GM19372 (cell line): Measurements from ENCODE around the gene ATAD3C.
A peak's percentile ranks its signal among the peaks of the same experiment; 100 is the strongest.
"Not testable (repeated sequence)": the region's sequence is repeated elsewhere in the genome, so short reads cannot be mapped to it uniquely, and the experiment has no call there.

ENCODE experiments used
- ATAC-seq: cut with Tn5 transposase; IDR thresholded peaks from one replicate; pipeline ENCODE4 v1.9.1; 2021; ENCODE audit warnings: mild to moderate bottlenecking, low read depth, moderate library complexity; ENCODE audit not compliant: unreplicated experiment

ATAD3C gene

DNA sequence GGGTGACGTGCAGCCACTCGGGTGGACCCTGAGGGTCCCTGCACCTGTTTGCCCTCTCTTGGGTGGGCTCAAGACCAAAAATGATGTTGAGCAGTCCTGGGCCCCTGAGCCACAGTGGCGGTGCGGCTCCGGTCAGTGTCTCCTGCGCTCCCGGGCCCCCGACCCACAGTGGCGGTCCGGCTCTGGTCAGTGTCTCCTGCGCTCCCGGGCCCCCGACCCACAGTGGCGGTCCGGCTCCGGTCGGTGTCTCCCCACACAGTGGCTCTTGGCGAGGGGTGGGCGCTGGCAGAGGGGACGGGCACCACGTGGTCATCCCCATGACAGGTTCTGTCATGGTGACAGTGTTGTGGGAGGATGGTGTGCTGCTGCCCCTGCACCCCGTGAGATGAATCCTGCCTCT, 44.8 kb downstream of the ATAD3C start:
- not testable (repeated sequence) for ATAC-seq

DNA sequence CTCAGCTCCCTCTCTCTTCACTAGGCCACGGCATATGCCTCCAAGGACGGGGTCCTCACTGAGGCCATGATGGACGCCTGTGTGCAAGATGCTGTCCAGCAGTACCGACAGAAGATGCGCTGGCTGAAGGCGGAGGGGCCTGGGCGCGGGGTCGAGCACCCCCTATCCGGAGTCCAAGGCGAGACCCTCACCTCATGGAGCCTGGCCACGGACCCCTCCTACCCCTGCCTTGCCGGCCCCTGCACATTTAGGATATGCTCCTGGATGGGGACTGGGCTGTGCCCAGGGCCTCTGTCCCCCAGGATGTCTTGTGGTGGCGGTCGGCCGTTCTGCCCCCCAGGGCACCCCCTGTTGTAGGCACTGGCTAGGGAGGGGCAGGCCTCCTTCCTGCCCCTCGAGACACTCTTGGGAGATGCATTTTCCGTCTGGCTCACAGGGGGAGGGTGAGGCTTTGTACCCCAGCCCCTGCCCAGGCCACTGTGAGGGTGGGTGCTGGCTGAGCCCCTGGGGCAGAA, 46.0 kb downstream of the ATAD3C start:
- ATAC-seq, result not testable (repeated sequence)

DNA sequence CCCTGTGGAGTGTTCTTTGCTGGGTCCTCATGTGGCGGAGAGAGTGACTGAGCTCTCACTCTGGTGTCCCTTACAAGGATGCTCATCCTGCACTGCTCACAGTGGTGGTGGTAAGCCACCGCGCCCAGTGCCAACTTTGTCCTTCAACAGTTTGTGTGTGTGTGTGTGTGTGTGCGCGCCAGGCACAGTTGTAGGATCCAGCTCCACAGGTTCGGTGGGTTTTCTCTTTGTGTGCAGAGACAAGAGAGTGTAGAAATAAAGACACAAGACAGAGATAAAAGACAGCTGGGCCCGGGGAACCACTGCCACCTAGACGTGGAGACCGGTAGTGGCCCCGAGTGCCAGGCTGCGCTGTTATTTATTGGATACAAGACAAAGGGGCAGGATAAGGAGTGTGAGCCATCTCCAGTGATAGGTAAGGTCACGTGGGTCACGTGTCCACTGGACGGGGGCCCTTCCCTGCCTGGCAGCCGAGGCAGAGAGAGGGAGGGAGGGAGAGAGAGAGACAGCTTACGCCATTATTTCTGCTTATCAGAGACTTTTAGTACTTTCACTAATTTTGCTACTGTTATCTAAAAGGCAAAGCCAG, 55.4 kb downstream of the ATAD3C start:
- not testable (repeated sequence) for ATAC-seq

DNA sequence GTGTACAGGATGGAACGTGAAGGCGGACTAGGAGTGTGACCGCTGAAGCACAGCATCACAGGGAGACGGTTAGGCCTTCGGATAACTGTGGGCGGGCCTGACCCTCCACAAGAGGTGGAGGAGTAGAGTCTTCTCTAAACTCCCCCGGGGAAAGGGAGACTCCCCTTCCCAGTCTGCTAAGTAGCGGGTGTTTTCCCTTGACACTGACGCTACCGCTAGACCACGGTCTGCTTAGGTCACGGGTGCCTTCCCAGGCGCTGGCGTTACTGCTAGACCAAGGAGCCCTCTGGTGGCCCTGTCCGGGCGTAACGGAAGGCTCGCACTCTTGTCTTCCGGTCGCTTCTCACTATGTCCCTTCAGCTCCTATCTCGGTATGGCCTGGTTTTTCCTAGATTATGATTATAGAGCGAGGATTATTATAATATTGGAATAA, 55.9 kb downstream of the ATAD3C start:
- not testable (repeated sequence) for ATAC-seq

DNA sequence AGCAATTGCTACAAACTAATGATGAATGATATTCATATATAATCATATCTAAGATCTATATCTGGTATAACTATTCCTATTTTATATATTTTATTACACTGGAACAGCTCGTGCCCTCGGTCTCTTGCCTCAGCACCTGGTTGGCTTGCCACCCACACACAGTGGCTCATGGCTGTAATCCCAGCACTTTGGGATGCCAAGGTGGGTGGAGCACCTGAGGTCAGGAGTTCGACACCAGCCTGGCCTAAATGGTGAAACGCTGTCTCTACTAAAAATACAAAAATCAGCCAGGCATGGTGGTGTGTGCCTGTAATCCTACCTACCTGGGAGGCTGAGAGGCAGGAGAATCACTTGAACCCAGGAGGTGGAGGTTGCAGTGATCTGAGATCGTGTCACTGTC, 56.3 kb downstream of the ATAD3C start:
- ATAC-seq, result not testable (repeated sequence)

DNA sequence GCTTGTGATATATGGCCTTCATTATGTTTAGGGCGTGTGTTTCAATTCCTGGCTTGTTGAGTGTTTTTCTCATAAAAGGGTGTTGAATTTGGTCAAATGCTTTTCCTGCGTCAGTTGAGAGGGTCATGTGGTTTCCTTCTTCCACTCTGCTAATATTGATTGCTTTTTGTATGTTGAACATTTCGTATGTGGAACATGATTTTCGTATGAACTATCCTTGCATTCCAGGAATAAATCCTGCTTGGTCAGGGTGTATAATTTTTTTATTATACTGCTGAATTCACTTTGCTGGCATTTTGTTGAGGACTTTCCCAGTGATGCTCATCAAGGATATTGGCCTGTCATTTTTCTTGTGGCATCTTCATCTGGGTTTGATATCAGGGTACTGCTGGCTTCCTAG, 57.8 kb downstream of the ATAD3C start:
- no peak for ATAC-seq

DNA sequence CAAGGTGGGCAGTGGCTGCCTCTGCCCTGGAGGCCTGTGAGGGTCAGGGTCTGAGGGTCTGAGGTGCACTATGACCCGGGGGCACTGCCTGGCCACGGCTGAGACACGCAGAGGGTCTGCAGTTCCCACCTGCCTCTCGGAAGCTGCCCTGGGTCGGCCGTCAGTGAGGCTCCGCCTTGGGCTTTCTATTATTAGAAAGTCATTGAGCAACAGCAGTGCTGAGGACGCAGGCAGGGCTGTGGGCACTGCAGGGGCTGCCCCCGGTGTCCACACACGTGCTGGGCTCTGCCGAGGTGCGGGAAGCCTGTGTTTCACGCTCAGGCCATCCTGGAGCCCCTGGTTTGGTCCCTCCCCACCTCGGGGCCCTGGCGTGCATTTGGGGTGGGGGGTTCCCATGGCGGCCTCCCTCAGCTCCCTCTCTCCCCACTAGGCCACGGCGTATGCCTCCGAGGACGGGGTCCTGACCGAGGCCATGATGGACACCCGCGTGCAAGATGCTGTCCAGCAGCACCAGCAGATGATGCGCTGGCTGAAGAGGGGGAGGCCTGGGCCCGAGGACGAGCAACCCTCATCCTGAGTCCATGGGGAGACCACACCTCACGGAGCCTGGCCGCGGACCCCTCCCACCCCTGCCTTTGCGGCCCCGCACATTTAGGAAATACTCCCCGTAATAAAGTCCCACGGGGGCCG, 59.4 kb downstream of the ATAD3C start:
- ATAC-seq, result not testable (repeated sequence)

DNA sequence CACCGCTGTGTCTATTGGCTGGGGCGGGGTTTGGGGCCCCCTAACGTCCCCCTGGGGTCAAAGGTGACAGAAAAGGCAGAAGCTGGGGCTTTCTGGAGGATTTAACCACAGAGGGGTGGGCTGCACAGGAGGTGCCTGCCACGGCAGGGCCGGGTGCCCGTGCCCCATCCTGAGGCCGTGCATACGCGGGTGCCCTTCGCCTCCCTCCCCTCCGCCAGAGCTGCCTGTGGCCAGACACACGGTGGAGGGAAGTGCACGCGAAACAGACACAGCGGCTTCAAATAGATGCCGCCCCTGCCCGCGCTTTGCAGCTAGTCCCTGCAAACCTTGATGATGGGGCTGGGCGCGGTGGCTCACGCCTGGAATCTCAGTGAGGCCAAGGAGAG, 60.0 kb downstream of the ATAD3C start:
- not testable (repeated sequence) for ATAC-seq

DNA sequence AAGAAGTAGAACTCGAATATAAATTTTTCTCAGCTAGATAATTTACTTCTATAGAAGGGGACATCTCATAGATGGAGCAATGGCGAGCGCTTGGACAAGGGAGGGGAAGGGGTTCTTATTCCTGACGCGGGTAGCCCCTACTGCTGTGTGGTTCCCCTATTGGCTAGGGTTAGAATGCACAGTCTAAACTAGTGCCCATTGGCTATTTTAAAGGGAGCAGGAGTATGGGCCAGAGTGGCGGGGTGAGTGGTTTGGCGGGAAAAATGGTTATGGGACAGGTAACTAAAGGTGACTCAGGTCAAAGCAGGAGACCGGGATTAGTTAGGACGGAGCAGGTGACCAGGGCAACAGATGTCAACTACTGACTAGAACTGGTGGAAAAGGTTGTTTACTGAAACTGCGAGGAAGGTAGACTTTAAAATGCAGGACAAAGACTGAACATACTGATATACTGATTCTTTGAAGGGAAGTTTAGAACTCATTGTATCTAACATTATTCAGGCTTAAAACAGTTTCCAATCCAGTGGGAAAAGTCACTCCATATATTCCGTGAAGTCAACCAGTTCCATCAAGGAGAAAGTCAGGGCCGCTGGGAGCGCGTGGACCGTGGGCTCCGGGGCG, 61.5 kb downstream of the ATAD3C start:
- no peak for ATAC-seq

DNA sequence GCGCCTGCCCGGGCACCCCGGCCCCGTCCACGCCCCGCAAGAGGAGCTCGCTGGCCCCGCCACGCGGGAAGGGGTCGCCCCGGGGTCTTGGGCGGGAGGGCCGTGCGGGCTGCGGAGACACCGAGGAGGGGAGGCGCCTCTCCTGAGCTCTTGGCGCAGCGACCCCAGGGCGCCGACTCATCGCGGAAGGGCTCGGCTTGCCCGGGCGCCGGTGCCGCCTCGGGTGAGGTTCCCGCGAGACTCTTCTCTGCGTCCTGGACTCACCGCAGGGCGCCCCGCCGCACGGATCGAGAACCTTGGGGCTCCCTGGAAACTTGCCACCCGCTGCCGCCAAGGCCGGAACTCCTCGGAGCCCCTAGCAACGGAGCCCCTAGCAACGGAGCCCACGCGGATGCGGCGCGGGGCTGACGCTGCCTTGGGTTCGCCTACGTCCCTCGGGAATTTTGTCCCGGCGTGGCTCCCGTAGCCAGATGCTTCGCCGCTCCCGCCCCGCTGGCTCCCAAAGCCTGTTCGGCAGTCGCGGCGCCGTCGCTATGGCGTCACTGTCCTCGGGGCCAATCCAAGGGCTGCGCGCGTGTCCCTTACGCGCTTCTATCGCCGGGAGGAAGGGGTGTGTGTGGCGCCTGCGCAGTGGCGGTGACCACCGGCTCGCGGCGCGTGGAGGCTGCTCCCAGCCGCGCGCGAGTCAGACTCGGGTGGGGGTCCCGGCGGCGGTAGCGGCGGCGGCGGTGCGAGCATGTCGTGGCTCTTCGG, 62.2 kb downstream of the ATAD3C start, which contains the start of gene ATAD3A:
Gene ATAD3A, plus strand, starts transcription at position 630 of the 753 bp plus-strand sequence. Its CDS starts 107 bp downstream, at position 737.
- ATAC-seq, result peak; percentile 89

DNA sequence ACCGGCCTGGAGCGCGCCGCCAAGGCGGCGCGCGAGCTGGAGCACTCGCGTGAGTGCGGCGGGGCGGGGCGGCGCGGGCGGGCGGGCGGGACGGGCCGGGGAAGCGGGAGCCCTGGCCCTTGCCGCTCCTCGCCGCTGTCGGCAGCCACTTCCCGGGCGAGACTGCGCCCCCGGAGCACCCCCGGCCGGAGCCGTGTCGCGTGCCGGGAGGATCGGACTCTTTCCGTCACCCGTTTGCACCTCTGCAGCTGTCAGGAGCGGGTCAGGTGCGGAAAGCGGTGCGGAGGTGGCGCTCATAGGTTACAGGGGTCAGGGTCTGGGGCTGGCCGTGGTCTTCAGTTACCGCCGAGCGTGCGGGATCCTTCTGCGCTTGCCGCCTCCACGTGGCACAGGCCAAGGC, 62.9 kb downstream of the ATAD3C start:
- ATAC-seq, result not testable (repeated sequence)

DNA sequence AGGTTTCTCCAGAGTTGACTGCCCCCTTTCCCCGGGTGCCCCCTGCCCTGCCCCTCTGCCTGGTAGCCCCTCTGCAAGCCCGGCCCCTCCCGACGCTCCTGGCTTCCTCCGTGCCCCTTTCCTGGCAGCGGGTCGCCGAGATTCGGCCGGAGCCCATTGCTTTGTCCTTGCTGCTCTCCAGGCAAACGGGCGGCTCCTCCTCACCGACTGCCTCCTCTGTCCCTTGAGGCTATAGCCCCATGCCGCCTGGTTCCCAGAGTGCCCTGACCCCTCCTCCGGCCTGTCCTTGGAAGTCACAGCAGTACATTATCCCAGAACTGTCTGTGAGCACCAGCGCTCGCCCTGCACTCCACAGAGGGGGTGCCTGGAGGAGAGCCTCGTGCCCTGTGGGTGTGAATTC, 64.2 kb downstream of the ATAD3C start:
- ATAC-seq, result not testable (repeated sequence)

DNA sequence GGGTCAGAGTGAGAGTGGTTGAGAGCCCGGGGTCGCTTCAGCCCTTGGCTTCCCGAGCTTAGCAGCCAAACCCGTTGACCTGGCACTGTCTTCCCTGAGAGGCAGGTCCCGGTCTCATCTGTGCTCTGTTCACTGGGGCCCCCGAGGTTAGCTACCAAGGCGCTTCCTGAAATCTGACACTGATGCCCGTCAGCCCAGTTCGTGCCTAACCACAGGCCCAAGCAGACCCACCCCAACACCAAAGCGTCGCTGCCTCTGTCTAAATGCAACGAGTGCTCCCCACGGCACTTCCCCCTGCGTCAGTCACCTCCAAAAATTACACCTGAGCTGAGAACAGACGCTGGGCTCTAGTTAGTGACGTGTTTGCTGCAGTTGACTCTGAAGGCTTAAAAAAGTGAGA, 64.9 kb downstream of the ATAD3C start:
- not testable (repeated sequence) for ATAC-seq

DNA sequence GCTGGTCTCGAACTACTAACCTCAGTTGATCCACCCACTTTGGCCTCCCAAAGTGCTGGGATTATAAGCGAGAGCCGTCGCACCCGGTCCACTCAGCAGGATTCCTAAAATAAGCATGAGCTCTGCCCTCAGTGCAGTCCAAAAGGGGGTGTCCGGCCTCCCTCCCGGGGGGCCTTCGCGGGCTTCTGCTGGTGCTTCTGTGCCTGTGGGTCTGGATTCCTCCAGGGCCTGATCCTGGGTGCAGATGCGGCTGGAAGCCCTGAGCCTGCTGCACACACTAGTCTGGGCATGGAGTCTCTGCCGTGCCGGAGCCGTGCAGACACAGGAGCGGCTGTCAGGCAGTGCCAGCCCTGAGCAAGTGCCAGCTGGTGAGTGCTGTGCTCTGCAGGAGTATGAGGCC, 67.4 kb downstream of the ATAD3C start:
- ATAC-seq, result not testable (repeated sequence)

DNA sequence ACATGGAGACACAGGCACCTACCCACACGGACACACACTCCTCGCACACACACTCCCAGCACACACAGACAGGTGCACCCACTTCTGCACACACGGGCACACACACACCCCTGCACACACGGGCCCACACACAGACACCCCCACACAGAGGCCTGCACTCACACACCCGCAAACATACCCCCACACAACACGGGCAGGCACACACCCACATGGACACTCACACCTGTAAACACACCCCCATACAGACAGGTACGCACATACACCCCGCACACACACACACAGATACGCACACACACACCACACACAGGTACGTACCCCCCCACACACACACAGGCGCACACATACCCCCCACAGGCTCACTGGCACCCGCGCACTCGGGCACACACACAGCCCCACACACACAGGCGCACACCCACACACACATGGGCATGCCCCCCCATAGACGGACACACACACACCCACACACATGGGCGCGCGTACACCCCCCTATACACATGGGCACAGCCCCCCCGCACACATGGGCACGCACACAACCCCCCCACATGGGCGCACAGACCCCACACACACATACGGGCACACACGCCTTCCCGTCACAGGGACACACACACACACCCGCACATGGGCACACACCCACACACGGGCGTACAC, 68.6 kb downstream of the ATAD3C start:
- ATAC-seq, result no peak

DNA sequence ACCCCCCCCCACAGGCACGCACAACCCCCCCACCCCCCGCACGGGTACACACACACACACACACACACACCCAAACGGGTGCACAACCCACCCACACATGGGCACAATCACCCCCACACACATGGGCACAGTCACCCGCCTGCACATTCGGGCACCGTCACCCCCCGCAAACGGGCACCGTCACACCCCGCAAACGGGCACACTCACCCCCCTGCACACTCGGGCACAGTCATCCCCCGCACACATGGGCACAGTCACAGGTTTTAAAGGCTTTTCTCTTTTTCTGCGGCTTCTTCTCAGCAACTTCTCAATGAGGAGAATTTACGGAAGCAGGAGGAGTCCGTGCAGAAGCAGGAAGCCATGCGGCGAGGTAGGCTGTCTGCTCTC, 69.1 kb downstream of the ATAD3C start:
- not testable (repeated sequence) for ATAC-seq
